Measurements from ENCODE around the gene RANBP3.

Gene RANBP3

DNA sequence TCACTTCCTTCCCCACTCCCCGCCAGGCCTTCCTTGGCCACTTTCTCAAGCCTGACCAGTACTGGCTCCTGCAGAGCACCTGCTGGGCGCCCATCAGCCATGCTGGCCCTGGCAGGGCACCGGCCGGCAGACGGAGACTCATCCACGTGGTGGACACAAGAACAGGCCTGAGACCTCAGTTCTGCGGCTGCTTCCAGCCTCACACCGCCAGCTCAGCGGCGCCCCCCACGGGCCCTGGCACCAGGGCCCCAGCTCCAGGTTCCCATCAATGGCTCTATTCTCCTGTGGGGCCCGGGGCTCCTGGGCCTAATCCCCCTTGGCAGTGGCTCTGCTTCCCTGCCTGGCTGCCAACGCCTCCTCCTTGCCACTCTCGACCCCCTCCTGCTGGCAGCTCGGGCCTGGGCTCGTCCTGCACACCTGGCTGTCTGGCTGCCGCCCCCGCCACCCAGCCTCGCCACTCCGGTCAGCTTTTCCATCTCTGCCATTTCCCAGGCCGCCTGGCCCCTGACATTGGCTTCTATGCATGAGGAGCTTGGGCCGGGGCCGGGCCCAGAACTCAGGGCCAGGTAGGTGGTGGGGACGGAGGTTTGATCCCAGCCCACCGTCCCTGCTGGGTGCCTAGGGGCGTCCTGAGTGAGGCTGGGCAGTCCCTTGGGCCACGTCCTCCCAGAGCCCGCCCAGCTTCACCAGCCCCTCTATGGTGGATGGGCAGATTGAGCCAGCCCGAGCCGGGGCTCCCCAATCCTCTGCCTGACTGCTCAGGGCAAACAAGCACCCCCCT lies 80.6 kb downstream of the RANBP3 start:
- 0 out of 2 replicates have a peak, but pooled peaks have one; percentile 35 for TF ChIP-seq ZBTB7A (IDR thresholded peaks at IDR 0.05; ENCODE audit: low read depth)
- TF ChIP-seq CREB1 (IDR thresholded peaks at IDR 0.05; ENCODE audit: low read depth) = no peak
- no peak for TF ChIP-seq TAF1 (IDR thresholded peaks at IDR 0.05; ENCODE audit: low read depth)
- TF ChIP-seq, protein P1, sequence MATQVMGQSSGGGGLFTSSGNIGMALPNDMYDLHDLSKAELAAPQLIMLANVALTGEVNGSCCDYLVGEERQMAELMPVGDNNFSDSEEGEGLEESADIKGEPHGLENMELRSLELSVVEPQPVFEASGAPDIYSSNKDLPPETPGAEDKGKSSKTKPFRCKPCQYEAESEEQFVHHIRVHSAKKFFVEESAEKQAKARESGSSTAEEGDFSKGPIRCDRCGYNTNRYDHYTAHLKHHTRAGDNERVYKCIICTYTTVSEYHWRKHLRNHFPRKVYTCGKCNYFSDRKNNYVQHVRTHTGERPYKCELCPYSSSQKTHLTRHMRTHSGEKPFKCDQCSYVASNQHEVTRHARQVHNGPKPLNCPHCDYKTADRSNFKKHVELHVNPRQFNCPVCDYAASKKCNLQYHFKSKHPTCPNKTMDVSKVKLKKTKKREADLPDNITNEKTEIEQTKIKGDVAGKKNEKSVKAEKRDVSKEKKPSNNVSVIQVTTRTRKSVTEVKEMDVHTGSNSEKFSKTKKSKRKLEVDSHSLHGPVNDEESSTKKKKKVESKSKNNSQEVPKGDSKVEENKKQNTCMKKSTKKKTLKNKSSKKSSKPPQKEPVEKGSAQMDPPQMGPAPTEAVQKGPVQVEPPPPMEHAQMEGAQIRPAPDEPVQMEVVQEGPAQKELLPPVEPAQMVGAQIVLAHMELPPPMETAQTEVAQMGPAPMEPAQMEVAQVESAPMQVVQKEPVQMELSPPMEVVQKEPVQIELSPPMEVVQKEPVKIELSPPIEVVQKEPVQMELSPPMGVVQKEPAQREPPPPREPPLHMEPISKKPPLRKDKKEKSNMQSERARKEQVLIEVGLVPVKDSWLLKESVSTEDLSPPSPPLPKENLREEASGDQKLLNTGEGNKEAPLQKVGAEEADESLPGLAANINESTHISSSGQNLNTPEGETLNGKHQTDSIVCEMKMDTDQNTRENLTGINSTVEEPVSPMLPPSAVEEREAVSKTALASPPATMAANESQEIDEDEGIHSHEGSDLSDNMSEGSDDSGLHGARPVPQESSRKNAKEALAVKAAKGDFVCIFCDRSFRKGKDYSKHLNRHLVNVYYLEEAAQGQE (IDR thresholded peaks at IDR 0.05; ENCODE audit: low read depth) = no peak
- no peak for TF ChIP-seq YY1 (IDR thresholded peaks at IDR 0.05; ENCODE audit: low read depth)
- TF ChIP-seq TCF12 (IDR thresholded peaks at IDR 0.05; ENCODE audit: low read depth) = no peak
- TF ChIP-seq RAD21 (IDR thresholded peaks at IDR 0.05; ENCODE audit: low read depth) = peak; percentile 40
- TF ChIP-seq NFIC (IDR thresholded peaks at IDR 0.05) = no peak
- TF ChIP-seq, protein P2, sequence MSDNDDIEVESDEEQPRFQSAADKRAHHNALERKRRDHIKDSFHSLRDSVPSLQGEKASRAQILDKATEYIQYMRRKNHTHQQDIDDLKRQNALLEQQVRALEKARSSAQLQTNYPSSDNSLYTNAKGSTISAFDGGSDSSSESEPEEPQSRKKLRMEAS (IDR thresholded peaks at IDR 0.05) = peak; percentile 78
- TF ChIP-seq, protein P3, sequence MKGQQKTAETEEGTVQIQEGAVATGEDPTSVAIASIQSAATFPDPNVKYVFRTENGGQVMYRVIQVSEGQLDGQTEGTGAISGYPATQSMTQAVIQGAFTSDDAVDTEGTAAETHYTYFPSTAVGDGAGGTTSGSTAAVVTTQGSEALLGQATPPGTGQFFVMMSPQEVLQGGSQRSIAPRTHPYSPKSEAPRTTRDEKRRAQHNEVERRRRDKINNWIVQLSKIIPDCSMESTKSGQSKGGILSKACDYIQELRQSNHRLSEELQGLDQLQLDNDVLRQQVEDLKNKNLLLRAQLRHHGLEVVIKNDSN (IDR thresholded peaks at IDR 0.05) = peak; percentile 25; the same call in 1 of the 2 replicates
- TF ChIP-seq CEBPB (IDR thresholded peaks at IDR 0.05) = no peak
- no peak for TF ChIP-seq EGR1 (IDR thresholded peaks at IDR 0.05)
- no peak for TF ChIP-seq FOXM1 (IDR thresholded peaks at IDR 0.05; ENCODE audit: borderline replicate concordance, low read depth)
- TF ChIP-seq TEAD4 (IDR thresholded peaks at IDR 0.05) = no peak
- peak; percentile 8; the same call in 1 of the 2 replicates for TF ChIP-seq EP300 (IDR thresholded peaks at IDR 0.05; ENCODE audit: borderline replicate concordance)

DNA sequence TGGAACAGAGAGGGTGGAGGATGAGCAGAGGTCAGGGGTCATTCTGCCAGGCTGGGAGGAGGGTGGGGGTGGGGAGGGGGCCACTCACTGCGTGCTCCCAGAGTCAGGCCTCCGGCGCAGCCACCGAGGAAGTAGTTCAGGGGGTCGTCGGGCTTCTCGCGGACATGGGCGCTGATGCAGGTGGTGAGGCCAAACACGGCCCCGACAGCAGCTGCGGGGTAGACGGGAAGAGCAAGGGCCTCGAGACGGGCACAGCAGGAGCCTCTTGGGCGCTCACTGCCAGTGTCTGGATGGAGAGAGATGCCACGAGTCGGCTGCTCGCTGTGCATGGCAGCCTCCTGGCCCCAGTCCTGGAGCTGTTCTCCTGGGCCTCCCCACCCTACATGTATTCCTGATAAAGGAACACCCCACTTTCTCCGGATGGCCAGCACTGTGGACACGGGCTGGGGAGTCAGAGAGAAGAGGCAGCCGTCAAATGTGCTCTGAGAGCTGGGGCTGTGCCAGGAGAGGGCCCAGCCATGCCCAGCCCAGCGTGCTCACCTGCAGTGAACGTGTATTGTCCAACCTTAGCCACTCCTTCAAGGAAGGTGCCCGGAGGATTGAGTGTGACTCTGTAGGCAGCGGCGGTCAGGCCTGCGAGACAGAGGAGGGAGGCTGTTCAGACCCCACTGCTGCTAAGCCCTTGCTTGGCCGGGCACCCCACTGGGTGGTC lies 81.4 kb downstream of the RANBP3 start:
- TF ChIP-seq RAD21 (IDR thresholded peaks at IDR 0.05; ENCODE audit: low read depth) (no peak), EGR1 (IDR thresholded peaks at IDR 0.05) (no peak), TAF1 (IDR thresholded peaks at IDR 0.05; ENCODE audit: low read depth) (no peak), TCF12 (IDR thresholded peaks at IDR 0.05; ENCODE audit: low read depth) (peak; percentile 19; the same call in 1 of the 2 replicates), EP300 (IDR thresholded peaks at IDR 0.05; ENCODE audit: borderline replicate concordance) (peak; percentile 44), NFIC (IDR thresholded peaks at IDR 0.05) (peak; percentile 77), FOXM1 (IDR thresholded peaks at IDR 0.05; ENCODE audit: borderline replicate concordance, low read depth) (no peak), CREB1 (IDR thresholded peaks at IDR 0.05; ENCODE audit: low read depth) (no peak), CEBPB (IDR thresholded peaks at IDR 0.05) (no peak), YY1 (IDR thresholded peaks at IDR 0.05; ENCODE audit: low read depth) (no peak)
- TF ChIP-seq, protein P2 (IDR thresholded peaks at IDR 0.05) = peak; percentile 87
- TF ChIP-seq, protein P3 (IDR thresholded peaks at IDR 0.05) = no peak

DNA sequence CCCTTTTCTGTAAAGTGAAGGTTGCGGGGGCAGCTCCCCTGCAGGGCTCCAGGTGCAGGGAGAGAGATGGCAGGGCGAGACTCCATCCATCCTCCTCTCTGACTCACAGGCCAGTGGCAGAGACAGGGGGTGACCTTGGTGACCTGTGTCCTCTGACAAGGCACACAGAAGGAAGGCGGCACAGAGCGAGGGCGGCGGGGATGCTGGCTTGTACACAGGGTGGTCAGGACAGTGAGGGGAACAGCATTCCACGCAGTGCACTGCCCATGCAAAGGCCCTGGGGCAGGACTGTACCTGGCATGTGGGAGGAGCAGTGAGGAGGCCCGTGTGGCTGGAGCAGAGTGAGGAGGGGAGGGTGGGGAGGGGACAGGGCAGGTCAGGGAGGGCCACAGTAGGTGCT lies 82.0 kb downstream of the RANBP3 start:
- TF ChIP-seq, protein P3 (IDR thresholded peaks at IDR 0.05) = no peak
- TF ChIP-seq EGR1 (IDR thresholded peaks at IDR 0.05) = no peak
- no peak for TF ChIP-seq YY1 (IDR thresholded peaks at IDR 0.05; ENCODE audit: low read depth)
- TF ChIP-seq, protein P2 (IDR thresholded peaks at IDR 0.05) = no peak
- TF ChIP-seq TEAD4 (IDR thresholded peaks at IDR 0.05) = no peak
- no peak for TF ChIP-seq FOXM1 (IDR thresholded peaks at IDR 0.05; ENCODE audit: borderline replicate concordance, low read depth)
- TF ChIP-seq ZBTB7A (IDR thresholded peaks at IDR 0.05; ENCODE audit: low read depth) = no peak
- TF ChIP-seq TCF12 (IDR thresholded peaks at IDR 0.05; ENCODE audit: low read depth) = no peak
- TF ChIP-seq CEBPB (IDR thresholded peaks at IDR 0.05) = no peak
- no peak for TF ChIP-seq CREB1 (IDR thresholded peaks at IDR 0.05; ENCODE audit: low read depth)
- TF ChIP-seq TAF1 (IDR thresholded peaks at IDR 0.05; ENCODE audit: low read depth) = no peak
- TF ChIP-seq NFIC (IDR thresholded peaks at IDR 0.05) = no peak
- no peak for TF ChIP-seq EP300 (IDR thresholded peaks at IDR 0.05; ENCODE audit: borderline replicate concordance)
- TF ChIP-seq, protein P1 (IDR thresholded peaks at IDR 0.05; ENCODE audit: low read depth) = no peak
- TF ChIP-seq RAD21 (IDR thresholded peaks at IDR 0.05; ENCODE audit: low read depth) = no peak

DNA sequence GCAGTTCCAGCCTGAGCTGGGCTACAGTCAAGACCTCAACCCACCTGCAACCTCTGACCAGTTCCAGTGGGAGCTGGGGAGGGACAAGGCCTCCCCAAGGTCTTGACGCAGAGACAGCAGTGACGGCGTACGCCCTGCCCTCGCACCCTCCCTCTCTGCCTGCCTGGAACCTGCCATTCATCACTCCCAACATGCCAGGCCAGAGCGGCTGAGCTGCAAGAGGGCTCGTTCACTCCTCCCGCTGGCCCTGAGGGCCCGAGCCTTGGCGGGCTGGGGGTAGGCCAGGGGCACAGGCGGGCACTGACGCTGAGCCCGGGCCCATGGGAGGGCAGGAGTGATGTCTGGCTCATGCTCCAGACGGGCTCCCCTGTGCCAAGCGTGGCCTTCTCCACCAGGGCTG lies 82.5 kb downstream of the RANBP3 start:
- TF ChIP-seq TAF1 (IDR thresholded peaks at IDR 0.05; ENCODE audit: low read depth) (no peak), EP300 (IDR thresholded peaks at IDR 0.05; ENCODE audit: borderline replicate concordance) (no peak), FOXM1 (IDR thresholded peaks at IDR 0.05; ENCODE audit: borderline replicate concordance, low read depth) (no peak)
- TF ChIP-seq, protein P2 (IDR thresholded peaks at IDR 0.05) = peak; percentile 33; the same call in 1 of the 2 replicates
